DND-41 (cell line): Measurements from ENCODE around the gene C4A.
"Not testable (repeated sequence)": the region's sequence is repeated elsewhere in the genome, so short reads cannot be mapped to it uniquely, and the experiment has no call there.

Source experiments
- CTCF ChIP-seq: IDR thresholded peaks from 2 replicates; pipeline ENCODE4 v1.5.1; 2012; ENCODE audit warnings: borderline replicate concordance, low read length, moderate library complexity, mild to moderate bottlenecking; ENCODE audit not compliant: poor library complexity, severe bottlenecking; ENCODE audit errors: extremely low read depth
- EZH2 ChIP-seq: IDR thresholded peaks from 3 replicates; pipeline ENCODE4 v1.6.1; 2012; ENCODE audit warnings: borderline replicate concordance, low read depth, mild to moderate bottlenecking, moderate library complexity, low read length, inconsistent platforms; ENCODE audit not compliant: severe bottlenecking

- TF ChIP-seq CTCF, EZH2: not testable (repeated sequence)
Observed at GRCh38 chr6:32008037-32008436, 26.2 kb downstream of the C4A start.
